ENCODE data around the gene NMNAT2.
"Not testable (repeated sequence)": the region's sequence is repeated elsewhere in the genome, so short reads cannot be mapped to it uniquely, and the experiment has no call there.

NMNAT2 gene

DNA sequence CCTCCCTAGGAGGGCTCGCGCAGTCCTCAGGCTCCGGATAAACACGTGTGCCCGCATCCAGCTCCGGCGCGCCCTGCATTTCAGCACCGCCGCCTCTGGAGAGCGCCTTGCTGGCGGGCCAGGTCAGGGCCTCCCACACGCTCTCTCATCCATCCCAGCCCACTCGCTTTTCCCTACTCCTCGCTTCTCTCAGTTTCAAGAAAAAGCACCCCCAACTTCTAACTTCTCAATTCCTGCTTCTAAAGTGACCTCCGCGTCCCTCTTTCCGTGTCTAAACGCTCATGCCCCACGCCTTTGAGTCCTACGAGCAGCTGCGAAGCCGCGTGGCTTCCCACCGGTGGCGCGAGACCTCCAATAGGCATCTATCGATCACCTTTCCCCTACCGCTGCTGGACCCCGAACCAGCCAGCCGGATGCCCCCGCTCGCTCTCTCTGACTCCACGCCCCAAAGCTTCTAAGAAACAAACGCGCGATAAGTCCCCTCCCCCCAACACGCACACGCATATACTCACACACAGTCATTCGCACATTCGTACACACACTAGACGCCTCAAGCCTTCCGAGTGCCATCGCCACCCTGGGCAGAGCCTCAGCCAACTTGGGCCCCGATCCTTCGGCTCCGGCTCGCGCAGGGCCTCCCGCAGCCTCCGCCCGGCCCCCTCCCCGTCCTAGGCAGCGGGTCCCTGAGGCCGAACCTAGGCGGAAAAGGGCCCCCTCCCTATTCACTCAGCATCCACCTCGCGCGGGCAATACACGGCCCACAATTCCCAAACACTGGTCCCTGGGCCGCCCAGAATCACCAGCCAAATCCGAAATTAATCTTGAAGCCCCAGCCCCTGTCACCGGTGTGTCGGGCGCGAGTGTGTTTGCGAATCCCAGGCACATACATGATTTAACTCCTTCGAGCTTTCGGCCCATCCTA lies 1.1 kb downstream of the NMNAT2 start:
- DNase-seq, result no peak

DNA sequence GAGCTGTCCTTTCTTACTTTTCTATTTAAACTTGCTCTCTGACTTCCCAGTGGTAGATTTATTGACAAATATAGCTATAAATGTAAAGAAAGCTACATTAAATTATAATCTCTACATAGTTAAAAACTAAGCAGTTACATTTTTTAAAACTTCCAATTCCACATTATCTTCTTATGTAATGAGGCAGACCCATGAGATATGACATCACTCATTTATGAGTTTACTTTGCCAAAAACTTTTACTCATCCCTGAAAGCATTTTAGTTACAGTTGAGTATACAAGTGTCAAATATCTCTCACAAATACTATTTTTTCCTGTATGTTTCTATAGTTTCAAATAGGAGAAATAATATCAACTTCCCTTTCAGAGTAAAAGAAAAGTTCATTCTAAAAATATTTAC lies 3.8 kb downstream of the NMNAT2 start:
- no peak for DNase-seq

DNA sequence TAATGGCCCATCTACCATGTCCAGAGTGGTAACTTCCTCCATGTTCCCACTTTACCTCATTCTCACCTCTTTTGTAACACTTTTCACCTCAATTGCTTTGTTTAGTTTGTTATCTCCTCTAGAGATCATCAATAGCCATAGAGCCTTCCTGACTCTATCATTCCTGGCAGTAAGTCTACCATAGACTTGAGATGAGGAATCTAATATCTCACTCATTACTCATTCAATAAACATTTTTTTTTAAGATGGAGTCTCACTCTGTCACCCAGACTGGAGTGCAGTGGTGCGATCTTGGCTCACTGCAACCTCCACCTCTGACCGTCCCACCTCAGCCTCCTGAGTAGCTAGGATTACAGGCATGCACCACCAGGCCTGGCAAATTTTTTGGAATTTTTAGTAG lies 7.1 kb downstream of the NMNAT2 start:
- no peak for DNase-seq

GRCh38 chr1:183407961-183408360 lies 10.2 kb downstream of the NMNAT2 start:
- no peak for DNase-seq

- no peak for DNase-seq
These were observed 10.7 kb downstream of the NMNAT2 start for GRCh38 chr1:183407474-183407873.

GRCh38 chr1:183404476-183404875 lies 13.7 kb downstream of the NMNAT2 start:
- no peak for DNase-seq

DNA sequence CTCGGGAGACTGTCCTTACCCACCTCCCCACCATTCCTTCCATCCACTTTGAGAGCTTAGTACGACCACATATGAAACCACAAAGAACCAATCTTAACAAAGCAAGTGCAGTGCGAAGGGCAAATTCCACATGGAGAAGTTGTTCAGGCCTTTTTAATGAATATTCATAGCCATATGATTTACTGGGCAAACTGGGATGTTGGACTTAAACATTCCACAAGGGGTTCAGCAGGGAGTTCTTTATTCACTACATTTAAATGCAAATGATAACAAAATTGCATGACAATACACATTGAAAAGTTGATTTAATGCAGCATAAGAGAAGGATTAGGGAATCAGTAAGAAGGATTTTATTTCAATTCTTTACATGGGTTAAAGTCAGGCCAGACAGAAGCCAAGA lies 14.7 kb downstream of the NMNAT2 start:
- no peak for DNase-seq

GRCh38 chr1:183401565-183401964 lies 16.6 kb downstream of the NMNAT2 start:
- not testable (repeated sequence) for DNase-seq

DNA sequence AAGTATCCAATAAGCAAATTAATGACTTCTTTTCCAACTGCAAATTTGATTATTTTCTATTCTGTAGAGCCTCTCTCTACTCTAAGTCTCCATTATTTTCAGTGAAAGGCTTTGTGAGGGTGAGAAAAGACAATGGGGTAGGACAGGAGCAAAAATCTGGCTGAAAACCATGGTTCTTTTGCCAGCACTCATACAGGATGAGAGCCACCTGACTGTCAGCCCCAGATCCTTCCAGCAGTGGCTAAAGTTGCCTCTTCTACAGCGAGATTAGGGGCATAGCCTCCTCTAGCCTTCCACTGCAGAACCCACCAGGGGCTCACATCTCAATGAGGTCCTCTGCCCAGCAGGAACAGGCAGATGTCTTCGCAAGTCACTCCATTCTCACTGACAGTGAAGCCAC lies 23.7 kb downstream of the NMNAT2 start:
- DNase-seq, result no peak

GRCh38 chr1:183391863-183392262 lies 26.3 kb downstream of the NMNAT2 start:
- DNase-seq, result no peak

GRCh38 chr1:183390561-183390960 lies 27.6 kb downstream of the NMNAT2 start:
- DNase-seq, result no peak

GRCh38 chr1:183388735-183389134 lies 29.4 kb downstream of the NMNAT2 start:
- no peak for DNase-seq

- no peak for DNase-seq
These were observed 32.6 kb downstream of the NMNAT2 start for GRCh38 chr1:183385340-183386144.

DNA sequence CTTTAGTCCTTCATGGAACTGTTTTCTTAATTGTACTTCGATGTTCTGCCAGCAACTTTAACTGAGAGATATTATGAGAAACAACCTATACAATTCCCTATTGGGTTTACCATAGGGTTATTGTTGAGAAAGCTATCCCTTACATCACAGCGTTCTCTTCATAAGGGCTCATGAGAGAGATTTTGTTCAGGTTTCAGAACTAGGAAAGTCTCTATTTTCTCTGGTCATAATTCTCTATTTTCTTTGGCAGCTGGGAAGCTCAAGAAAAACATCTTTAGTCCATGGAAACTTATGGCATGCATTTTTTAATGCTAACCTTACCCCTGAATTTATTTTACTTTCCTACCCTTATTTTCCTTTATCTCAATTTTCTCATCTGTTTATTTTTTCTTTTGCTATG lies 38.2 kb downstream of the NMNAT2 start:
- DNase-seq, result no peak

GRCh38 chr1:183375381-183375780 lies 42.8 kb downstream of the NMNAT2 start:
- DNase-seq, result no peak

DNA sequence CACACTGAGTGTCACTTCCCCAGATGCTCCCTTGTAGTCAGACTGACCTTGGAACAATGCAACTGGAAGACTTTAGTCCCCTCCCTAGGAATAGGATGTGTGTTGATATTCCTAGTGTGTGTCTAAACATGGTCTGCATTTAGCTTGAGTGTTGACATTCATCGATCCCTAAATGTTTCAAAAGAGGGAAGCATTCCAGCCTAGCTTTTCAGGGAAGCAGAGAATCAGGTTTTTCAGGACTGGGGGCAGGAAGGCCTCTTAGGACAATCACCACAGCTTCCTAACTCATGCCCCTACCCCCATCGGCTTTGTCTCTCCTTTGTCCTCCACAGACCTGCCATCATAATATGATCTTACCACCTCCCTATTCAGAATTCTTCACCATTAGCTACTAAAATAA lies 43.4 kb downstream of the NMNAT2 start:
- no peak for DNase-seq

DNA sequence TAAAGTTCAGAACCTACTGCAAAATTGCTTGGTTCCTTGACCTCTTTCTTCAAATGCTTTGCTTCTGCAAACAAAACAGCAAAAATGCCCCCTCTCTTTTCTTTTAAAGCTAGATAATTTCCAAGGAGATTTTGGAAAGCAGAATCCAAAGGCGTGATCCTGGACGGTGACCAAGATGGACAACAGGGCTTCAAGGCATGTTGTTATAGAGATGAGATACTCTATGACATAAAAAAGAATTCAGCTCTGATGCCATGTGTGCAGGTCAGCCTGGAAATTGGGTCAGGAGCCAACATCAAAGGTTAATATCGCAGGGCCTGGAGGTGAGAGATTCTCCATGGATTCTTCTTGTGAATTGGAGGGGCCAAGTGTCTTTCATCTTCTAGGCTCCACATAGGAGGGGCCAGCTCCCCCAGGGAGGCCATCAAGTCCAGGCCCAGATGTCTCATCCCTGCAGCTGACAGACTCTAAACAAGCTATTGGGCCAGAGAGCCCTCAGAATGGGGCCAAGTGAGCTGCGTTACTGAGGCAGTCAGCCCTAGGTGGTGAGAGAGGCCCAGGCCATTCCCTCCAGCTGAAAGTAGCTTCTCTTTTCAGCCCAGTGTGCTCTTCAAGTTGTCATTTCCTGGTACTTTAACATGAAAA lies 45.5 kb downstream of the NMNAT2 start:
- DNase-seq, result no peak

GRCh38 chr1:183370399-183371058 lies 47.7 kb downstream of the NMNAT2 start:
- DNase-seq, result no peak

- DNase-seq, result no peak
These were observed 49.7 kb downstream of the NMNAT2 start for GRCh38 chr1:183368213-183369108.

DNA sequence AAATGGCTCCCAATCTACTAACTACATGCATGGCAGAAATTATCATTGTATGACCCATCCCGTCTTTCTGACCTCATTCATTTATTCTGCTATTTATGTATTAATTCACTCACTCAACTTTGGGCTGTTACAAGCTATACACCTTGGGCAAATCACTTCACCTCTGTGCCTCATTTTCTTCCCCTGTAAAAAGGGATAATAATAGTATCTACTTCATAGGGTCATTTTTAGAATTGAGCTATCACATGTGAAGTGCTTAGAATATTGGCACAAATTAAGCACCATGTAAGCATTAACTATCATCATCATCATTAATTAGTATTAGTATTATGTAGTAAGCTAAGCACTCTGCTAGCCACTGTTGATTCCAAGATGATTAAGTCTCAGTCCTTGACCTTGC lies 52.1 kb downstream of the NMNAT2 start:
- no peak for DNase-seq

GRCh38 chr1:183365676-183366075 lies 52.5 kb downstream of the NMNAT2 start:
- no peak for DNase-seq

GRCh38 chr1:183365093-183365492 lies 53.1 kb downstream of the NMNAT2 start:
- no peak for DNase-seq

Measured in GF-D8 (cell line).